ENCODE results near the gene NEK10.

NEK10 gene

DNA sequence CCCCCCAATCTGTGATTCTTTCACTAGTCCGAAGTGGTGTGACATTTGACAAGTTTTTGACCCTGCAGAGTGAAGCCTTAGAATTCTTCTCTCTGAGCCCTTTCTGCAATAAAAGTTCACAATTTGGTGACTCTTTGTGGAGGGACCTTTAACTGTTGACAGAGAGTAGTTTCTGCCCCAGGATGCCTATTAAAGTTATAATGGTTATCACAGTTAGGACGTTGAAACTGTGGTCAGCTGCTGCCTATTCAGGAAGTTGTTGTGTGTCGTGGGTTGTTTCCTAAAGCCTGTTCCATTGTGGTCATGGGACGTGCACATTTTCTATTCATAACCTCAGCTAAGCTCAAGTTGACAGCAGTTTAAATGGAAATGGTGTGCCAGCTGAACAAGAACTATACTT is 274.5 kb downstream of the NEK10 start:
- DNase-seq, result no peak

DNA sequence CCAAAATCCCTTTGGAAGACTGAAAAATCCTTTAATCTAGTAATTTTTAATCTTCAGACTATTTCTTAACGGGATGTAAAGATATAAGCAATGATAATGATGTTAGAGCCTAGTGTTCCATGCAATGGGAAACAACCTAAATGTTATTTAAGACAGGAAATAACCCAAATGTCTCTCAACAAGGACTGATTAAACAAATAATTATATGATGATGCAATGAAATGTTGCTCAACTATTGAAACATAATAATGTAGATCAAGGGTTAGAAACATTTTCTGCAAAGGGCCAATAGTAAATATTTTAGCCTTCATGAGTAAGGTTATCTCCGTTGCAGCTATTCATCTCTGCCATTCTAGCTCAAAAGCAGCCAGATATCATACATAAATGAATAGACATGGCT is 275.4 kb downstream of the NEK10 start:
- no peak for DNase-seq

DNA sequence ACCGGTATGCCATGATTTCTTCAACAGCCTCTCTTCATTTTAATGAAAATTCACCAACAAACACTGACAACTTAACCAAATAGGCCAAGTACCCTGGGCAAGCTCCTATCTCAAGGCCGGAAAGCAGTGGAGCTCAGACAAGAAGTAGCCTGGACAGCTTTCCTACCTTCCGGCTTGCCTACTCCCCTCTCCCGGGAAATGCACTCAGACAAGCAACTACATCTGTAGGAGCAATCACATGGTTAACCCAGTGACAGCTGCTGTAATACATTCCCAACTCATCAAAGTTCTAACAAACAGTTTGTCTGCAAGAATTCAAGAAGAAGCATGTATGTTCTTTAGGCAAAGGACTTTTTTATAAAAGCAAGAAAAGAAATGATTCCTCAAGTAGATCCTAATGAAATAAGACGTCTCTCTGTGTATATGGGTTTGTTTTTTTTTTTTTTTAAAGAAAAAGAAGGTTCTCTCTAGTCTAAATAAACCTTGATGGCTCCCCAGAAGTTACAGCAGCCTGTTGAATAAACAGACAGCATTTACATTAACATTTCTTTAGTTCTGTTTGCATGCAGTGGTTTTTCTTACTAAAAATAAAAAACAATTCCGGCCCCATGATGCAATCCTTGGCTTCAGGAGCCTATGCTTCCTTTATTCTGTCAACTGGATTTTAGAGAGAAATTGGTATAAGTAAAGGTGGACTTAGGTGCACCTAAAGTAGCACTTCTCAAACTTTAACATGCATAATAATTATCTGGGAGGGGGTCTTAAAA is 278.7 kb downstream of the NEK10 start:
- no peak for DNase-seq

DNA sequence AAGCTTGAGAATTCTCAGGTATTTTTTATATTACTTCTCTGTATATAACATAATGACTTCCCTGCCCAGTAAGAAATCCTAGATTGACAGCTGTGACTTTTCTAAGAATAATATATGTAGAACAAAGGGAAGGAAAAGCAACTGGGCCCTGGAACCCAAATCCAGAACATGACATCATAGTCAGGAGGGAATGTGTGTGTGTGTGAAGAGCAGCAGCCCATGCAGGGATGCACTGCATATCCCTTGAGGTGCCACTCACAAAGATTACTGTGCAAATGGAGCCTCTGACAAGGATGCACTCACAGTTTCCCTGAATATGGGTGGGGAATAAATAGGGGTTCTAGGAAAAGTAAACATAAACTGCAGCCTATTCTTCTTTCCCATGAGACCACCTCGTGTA is 279.5 kb downstream of the NEK10 start:
- no peak for DNase-seq

DNA sequence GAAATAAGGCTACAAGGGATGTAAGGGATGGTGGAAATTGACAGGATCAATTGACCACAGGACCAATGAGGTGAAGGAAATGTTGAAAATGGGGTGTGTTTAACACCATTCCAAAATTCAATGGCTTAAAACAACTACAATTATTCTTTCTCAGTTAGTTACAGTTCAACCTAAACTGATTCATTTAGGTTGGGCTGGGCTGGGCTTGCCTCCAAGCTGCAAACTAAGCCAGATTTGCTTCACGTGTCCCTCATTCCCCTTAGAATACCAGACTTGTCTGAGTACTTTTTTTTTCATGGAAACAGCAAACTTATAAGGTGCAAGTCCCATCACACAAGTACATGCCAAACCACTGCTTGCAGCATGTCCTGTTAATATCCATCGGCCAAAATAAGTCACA is 280.1 kb downstream of the NEK10 start:
- no peak for DNase-seq

DNA sequence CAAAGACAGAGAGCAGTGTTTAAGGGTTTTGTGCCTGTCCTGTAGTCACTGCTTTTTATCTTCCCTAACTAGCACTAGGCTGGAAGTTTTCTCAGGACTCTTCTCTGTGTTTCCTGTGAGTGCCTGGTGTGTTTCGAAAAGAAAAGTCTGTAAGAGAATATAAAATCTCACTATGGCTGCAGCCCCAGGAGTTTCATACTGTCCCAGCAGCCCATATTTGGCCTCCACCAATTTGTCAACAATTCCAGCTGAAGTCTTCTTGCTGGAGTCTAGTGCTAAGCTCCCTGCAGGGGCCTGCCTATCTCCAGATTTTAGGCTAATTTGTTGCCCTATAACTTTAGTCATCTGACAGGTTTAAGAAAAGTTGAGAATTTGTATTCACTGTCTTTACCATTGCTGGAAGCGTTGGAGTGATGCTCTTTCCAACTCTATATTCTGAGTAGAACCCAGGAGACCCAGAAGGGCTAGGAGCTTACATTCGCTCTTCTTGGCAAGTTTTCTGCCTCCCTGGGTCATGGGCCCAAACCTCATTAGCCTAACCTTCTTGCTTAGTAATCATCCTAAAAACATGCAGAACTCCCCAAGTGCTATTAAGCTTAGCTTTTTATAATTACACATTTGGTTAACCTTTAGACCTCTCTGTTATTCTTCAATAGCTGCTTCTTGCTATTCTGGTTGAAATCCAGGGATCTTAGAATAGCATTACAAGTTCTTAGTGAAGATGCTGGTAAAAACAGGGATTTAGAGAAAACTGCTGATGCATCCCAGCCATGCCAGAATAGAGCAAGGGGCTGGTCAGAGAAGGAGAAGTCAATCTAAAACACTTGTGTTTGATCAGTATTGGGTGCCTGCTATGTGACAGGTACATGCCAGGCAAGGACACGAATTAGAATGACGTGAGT is 283.1 kb downstream of the NEK10 start:
- DNase-seq, result no peak

DNA sequence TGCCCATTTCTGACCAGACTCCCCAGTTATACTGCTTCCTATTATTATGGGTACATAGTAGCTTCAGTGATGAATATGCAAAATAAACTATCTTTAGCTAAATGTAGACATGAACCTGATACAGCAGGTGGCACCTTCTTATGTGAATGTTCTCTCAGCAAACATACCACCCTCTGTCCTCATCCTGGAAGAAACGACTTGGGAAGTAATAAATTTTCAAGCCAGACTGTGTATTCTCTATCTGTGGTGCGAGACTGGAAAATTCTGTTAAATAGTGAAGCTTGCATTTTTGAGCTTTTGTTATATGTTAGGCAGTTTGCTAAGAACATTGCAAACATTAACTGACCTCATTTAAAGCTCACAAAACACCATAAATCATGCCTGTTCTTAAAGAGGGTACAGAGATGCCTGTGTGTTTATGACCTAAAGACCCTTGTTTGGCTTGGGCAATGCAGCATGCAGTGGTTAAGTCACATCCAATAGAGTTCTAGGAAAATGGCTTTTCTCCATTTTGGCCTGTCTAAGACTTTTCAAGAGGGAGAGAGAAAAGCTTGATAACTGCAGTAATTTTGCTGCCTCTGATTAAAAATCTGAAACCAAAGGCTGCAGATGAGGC is 287.1 kb downstream of the NEK10 start:
- no peak for DNase-seq

DNA sequence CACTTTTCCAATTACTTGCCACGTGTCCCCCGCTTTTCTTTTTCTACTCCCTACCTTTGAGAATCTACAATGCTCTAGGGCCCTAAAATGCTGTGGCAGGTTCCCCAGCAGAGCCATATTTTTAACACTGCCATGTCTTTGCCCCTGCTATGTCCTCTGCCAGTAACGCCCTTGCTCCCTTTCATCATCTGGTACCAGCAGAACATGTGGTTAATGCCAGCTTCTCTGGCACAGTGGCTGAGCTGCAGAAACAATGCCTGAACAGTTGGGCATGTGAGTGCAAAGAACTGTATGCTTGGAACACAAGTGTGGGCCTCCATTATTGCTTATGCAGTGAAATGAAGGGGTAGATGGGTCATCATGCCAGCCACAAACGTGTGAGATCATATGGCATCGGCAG is 287.6 kb downstream of the NEK10 start:
- DNase-seq, result no peak

DNA sequence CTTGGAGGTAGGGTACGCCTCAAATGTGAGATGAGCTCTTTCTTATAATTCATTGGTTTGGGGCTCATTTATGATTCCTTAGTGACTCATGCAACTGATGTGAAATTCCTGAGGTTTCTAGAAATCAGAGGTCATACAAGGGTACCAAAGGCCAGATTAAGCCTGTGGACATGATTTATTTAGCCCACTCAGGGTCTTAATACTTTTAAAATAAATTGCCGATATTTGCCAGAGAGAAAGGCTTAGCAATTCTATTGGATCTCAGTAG is 289.0 kb downstream of the NEK10 start:
- DNase-seq, result no peak

DNA sequence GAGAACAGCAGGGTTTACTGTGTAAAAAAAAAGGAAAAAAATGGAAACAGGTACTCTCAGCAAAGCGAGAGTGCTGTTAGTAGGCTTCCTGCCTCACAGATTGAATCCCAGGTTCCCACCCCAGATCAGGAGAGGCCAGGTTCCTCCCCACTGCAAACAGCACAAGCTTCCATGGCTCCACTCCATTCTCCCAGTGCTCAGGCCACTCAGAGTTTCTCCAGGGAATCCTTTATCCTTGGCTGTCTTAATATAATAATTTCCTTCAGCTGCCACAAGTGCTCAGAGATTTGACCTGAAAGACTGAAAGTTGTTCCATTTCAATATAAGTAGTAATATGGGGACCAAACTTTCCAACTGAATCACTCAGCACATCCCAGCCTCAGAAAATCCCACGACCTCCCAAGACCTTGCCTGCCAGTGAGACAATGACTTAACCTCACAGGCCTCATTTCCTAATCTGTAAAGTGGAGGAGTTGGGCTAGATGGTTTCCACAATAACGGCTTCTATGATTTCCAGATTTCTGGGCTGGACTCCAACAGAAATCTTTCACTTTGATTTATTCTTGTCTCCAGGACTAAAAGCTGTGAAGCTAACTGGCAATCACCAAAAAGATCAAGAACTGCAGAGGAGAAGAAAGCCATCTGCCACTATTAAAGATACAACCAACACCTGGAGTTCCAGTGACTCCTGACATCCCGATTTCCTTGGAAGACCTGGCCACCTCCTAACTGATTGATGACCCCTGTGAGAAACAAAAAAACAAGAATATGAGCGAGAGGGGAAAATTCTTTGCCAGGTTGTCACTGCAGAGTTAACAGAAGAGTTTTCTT is 289.5 kb downstream of the NEK10 start:
- DNase-seq, result no peak

DNA sequence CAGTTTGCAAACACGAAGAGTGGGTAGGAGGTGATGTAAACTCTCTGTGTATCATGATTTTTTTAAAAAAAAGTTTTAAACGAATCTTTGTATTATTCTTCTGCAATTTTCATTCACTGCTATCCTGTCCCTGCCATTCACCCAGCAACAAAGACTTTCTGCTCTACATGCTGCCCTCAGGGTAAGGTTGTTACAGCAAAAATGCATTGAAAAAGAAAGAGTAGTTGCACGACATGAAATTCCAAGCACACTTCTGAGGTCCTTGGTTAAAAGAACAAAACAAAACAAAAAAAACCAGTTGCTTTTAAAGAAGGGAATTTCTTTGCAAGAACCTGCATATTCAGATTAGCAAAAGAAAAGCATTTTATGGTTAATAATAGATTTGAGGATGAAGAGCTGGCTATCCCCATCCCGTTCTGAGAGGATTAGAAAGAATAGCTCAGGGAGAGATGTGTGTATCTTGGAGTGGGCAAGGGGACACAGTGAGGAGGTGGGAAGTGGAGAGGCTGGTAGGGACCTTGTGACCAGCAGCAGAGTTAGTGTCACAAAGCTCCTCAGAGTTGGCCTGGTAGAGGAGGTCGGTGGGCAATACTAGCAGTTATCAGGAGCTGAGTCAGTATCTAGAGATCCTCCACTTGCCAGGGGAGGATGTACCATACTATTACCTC is 290.8 kb downstream of the NEK10 start:
- DNase-seq, result no peak

DNA sequence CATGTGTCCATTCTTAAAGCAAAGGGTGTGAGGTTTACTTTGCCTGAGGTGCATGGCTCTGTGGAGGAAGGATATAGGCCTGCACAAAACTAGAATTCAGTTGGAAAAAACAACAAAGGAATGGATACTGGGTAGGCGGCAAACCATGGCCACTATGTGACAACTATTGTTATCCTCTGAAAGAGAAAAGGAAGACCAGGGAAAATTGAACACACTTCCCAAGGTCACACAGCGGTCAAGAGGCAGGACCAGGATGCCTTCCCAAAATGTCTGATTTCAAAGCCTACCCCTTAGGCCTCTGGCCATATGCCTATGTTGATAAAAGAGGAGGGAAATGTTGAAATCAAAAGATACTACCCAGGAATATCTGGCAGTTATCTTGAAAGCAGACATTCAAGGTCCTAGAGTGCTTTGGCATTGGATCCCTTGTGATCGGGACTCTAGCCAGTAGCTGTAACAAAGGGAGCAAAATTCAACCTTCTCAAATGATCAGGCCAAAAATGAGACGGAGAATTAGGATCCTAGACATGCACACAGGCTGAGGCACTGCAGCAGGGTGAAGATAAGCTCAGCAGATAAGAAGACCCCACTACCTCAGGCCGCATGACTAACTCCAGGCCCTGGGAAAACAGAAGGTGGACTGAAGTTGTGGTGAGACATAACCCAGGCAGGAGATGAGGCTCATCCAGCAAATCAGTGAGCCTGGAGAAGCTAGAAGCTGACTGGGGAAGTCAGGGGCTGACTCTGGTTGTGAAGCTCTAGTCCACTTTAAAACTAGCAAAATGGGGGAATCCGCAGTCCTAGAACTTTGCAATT is 292.2 kb downstream of the NEK10 start:
- DNase-seq, result no peak

DNA sequence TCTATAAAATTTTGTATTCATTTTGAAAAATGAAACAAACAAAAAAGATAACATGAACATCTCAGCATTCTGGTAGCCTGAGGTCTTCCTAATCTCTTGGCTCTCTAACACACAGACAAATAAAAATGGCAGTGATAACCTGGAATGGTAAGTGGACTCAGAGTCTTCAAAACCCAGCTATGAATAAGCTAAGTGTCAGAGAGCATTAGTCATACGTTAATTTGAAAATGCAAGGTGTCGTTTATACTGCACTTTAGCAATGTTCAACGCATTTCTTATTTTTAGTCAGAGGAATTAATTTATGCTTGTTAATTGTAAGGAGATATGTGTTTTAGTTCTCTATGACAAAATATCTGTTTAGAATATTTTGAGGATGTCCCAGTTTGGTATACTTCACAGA is 294.3 kb downstream of the NEK10 start:
- DNase-seq, result no peak

DNA sequence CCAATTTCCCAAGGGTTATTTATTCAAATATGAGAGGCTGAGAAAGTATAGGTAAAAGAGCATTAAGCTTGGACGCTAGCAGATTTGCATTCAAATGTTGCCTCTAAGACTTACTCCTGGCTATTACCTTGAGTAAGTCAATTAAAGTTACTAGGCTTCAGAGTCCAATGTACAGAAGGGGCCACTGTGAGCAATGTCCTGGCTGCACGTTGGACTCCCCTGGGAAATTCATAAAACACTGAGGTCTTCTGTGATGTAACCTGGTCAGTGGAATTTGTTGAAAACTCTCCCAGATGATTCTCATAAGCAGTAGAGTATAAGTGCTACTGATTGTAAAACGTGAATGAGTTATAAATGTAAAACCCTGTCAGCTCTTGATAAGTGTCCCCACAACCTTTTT is 295.3 kb downstream of the NEK10 start:
- DNase-seq, result no peak

DNA sequence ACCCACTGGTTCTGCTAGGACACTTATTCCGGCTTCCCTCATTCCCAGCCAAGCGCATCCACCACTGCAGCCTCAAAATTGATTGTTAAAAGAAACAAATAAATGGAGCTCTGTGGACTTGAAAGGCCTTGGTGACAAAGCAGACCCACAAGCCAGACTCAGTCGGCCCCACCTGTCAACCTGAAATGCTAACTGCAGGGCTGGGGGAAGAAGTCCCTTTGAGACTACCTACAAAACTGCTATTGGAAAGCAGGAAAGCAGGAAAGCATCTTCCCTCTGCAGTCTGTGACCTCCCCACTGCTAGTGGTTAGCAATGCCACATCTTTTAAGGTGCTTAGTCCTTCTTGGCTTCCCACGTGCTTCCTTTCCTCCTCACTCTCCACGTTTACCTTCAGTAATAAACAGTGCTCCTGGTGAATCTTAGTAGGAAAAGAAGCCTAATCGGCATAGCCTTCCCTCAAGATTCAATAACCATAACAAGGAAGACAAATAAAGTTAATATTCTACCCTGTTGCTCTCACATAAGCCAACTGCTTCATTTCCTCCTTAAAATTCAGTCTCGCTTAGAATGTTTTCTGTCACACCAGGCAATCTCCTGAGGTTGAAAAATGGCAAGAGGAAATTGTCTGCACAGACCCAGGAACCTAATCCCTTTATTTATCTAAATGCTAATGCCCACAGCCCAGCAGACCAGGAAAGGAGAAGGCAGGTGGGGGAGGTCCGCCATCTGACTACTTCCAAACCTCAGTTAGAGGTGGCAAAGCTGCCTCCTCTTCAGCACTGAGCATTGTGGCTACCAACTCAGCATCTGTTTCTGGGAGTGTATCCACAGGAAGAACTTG is 296.2 kb downstream of the NEK10 start:
- DNase-seq, result no peak

DNA sequence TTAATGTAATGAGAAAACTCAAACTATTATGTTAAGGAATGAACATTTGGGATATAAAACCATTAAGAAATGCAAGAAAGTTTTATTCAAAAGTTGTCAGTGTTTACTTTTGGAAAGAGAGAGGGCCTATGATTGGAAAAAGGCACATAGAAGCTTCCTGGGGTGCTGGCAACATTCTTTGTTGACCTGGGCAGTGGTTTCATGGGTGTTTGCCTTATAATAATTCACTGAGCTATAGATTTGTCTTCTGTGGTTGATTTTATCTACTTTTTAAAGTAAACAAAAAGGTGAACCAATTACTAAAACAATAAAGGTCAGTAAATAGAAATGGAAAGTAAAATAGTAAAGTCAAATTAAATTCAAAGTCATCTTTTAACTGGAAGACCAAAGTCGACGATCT is 308.8 kb downstream of the NEK10 start:
- DNase-seq, result no peak
